GM19463 (cell line): ENCODE results near the gene LGALS12.
"Not testable (repeated sequence)": the region's sequence is repeated elsewhere in the genome, so short reads cannot be mapped to it uniquely, and the experiment has no call there.

Experiments
- ATAC-seq: cut with Tn5 transposase; IDR thresholded peaks from one replicate; pipeline ENCODE4 v1.9.1; 2021; ENCODE audit warnings: mild to moderate bottlenecking, moderate library complexity; ENCODE audit not compliant: unreplicated experiment

Gene LGALS12

DNA sequence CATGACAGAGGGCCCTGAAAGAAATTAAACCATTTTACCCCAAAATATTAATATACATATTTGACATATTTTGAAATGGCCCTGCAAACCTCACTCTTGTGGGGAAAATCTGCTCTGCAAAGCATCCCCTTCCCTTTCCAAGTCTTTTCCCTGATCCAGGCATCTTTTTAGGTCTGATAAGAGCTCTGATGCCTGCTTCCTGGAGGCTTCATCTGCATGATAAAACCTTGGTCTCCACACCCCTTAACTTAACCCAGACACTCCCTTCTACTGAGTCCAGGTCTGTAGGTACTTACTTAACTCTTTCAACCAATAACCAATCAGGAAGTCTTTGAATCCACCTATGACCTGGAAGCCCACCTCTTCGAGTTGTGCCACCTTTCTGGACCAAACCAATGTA lies 1.8 kb upstream of the LGALS12 start:
- no peak for ATAC-seq

DNA sequence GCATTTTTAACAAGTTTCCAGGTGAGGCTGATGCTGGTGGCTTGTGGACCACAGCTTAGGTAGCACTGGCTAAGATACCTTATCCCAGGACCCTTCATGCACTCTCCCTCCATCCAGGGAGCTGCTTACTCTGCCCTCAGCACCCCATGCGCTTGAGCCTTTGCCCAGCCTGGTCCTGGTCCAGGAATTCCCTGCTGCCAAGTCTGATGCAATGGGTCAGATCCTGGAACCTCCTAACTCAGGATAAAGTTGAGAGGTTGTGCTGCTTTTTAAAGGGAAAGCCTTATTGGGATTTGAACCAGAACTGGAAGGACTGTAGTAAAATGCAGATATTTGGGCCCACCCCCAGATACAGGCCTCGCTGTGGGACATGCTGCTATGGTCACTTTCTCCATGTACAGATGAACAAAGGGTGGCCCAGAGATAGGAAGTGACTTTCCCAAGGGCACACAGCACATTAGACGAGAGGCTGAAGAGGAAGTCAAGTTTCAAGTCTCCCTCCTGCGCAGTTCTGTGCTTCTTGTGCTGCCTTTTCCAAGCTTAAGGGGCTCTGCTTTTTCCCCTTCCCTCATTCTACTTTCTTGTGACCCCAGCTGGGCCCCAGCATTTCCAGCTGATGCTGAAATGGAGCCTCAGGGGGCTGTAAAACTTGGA lies 824 bp upstream of the LGALS12 start:
- ATAC-seq, result no peak

DNA sequence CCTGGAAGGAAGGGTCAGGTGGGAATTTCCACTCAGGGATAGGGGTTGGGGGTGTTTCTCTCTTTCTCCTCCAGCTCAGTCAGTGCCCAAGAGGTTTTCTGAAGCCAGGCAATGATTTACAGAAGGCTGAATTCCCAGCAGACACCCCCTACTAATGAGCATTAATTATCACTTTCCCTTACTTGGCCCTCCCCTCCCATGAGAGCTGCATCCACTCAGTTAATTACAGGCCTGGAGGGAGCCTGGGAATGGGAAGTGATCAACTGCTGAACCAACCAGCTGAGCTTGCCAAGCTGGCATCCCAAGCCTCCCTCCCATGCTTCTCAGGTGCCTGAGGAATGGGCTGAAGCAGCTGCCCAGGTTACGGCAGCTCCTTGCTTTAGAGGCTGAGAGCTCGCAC lies 992 bp downstream of the LGALS12 start:
- ATAC-seq, result no peak

DNA sequence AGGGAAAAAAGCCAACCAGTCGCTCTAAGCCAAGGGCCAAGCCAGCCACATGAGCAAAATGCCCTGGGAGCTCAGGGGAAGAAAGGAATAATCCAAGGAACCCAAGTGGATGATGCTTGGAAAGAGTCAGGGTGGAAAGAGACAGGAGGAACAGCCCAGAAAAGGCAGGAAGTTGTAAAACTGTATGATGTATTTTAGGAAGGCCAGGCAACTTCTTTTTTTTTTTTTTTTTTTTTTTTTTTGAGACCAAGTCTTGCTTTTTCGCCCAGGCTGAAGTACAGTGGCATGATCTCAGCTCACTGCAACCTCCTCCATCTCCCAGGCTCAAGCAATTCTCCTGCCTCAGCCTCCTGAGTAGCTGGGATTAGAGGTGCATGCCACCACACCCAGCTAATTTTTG lies 1.6 kb downstream of the LGALS12 start:
- no peak for ATAC-seq

DNA sequence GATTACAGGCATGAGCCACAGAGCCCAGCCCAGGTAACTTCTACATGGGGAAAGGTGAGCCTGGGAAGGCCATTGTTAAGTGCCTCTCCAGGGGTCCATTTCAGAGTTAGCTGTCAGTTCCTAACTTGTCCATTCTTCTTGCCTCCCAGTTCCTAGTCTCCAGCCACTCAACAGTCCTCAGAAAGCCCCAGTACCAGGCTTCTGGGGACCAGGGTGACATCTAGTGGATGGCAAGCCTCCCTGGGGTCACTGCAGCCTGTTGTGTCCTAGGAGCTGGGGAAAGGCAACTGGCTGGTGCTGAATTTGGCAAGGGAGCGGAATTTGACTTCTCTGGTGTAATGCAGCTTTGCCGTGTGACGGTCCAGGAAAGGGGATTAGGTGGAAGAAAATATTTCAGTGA lies 2.1 kb downstream of the LGALS12 start:
- ATAC-seq, result no peak

DNA sequence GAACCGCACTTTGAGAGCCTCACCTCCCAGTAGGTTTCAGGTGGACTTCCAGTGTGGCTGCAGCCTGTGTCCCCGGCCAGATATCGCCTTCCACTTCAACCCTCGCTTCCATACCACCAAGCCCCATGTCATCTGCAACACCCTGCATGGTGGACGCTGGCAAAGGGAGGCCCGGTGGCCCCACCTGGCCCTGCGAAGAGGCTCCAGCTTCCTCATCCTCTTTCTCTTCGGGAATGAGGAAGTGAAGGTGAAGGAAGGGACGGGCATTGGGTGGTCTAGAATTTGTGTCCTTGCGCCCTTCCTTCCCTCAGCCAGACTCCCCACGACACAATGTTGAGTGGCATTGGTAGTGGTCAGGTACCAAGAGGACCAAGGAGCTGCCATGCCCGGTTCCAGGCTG lies 2.9 kb downstream of the LGALS12 start:
- ATAC-seq, result no peak

DNA sequence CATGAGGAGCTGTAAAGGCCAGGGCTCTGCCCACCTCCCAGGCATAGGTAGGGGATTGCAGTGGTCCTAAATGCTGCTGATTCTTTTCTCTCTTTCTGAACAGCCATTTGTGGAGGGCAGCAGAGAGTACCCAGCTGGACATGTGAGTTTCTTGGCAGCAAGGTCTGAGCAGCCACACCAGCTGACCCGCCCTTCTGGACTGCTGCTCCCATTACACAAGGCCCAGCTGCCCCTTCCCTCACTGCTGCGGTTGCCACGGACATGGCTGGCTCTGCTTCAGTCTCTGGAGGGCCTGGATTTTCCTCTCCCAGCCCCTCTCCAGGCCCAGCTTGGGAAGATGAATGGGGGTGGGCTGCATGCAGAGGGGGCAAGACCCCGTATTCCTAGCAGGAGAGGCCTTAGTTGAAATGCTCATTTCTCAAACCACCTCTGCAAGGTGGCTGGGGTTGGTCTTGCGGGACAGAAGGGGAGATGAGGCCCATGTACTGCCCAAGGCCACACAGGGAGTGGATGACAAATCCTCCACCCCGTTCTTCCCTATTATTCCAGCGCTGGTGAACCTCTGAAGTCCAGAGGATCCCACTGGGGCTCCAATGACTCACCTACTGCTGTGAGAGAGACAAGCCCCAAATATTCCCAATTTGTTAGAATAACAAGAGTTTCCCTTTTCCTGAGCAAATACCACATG lies 4.6 kb downstream of the LGALS12 start:
- no peak for ATAC-seq

DNA sequence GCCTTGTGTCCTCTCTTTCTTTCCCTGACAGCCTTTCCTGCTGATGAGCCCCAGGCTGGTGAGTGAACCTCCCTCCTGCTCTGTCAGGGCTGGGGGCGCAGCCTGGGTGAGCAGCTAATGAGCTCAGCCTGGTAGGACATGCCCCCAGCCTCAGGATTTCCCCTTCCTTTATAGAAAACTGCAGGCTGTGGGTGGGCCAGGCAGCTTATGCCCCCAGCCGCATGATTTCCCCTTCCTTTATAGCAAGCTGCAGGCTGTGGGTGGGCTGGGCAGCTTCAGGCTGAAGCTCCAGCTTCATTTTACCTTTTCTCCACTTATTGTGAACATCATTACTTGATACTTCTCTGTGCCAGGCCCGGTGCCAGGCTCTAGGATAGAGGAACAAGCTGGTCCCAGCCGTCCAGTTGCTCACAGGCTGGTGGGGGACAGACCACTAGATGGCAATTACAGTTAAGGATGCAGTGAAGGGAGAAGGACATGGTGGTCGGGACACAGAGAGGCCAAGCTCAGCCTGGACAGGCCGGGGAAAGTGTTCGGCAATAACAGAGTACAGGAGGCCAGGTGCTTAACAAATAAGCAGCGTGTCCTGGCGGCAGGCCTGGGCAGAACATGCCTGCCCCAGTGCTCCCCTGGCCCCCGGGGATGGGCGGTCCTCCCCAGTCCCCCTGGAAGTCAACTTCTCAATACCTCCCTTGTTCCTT lies 5.3 kb downstream of the LGALS12 start:
- ATAC-seq, result no peak

DNA sequence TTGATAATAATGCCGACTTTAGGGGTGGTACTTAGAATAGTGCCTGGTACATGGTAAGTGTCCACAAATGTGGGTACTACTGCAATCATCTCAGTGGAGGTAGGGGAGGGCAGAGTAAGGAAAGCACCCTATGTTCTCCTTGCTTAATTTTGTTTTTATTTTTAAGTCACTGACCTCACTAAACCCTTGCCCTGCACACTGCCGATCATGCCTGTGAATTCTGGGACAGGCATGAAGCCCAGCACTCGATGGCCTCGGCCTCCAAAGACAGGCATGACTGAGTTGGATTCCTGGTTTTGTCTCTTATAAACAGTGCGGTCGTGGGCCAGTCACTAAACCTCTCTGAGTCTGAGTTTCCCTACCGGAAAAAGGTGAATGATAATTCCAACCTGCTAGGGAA lies 6.9 kb downstream of the LGALS12 start:
- ATAC-seq, result no peak

DNA sequence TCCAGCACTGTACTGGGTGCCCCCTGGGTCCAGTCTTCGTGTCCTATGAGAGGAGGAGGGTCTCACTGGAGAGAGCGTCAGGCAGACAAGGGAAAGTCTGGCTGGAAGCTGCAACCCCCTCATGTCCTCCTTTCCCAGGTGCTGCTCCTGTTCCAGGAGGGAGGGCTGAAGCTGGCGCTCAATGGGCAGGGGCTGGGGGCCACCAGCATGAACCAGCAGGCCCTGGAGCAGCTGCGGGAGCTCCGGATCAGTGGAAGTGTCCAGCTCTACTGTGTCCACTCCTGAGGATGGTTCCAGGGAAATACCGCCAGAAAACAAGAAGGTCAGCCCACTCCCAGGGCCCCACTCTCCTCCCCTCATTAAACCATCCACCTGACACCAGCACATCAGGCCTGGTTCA lies 10.2 kb downstream of the LGALS12 start:
- no peak for ATAC-seq

DNA sequence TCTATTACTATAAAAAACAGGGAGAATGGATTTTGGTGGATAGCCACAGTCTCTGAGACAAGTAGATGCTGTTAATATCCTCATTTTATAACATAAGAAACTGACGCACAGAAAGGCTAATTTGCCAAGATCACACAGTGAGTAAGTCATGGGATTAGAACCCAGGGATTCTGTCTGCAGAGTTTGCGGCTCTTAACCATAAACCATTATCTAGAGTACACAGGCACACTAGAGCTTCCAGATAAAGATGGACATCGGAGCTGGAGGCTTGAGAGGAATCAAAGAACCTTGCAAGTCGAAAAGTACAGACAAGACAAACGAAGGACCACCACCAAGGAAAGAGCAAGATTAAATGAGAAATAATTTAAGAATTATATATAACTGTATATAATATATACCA lies 11.3 kb downstream of the LGALS12 start:
- ATAC-seq, result no peak

DNA sequence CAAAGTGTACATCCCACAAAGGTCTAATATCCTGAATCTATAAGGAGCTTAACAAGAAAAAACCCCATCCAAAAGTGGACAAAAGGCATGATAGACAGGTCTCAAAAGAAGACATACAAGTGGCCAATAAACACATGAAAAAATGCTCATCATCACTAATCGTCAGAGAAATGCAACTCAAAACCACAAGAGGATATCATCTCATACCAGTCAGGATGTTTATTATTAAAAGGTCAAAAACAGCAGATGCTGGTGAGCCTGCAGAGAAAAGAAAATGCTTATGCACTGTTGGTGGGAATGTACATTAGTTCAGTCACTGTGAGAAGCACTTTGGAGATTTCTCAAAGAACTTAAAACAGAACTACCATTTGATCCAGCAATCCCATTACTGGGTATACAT lies 12.7 kb downstream of the LGALS12 start:
- ATAC-seq, result no peak

DNA sequence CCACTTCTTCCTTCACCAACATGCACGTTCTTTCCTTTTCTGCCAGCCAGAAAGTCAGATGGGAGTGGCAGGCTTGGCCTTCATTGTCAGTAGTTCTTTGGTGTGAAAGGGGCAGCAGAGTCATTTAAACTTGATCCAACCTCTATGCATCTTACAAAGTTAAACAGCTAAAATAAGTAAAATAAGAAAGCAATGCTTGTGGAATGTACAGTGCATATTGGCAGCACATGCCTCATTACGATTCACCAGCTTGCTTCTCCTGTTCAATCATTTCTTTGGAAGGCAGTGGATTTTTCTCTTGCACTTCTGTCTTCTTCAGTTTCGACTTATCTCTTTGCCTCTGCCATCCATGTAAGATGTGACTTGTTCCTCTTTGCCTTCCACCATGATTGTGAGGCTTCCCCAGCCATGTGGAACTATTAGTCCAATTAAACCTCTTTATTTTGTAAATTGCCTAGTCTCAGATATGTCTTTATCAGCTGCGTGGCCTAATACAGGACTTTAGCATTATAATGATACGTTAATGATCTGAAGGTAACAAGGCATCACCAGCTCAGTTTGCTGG lies 14.8 kb downstream of the LGALS12 start:
- ATAC-seq, result no peak

DNA sequence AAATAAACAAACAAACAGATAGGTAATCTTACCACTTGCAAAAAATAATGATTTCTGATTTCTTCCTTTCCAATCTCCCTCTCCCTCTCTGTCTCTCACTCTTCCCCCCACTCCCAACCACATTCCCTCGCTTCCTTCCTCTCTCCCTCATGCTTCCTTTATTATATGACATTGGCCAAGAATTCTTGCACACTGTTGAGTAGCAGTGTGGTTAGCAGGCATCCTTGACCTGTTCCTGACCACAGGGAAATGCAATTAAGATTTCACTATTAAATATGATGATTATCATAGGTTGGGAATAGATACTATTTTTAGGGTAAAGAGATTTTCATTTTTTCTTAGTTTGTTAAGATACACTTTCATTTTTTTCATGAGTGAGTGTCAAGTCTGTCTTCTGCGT lies 16.0 kb downstream of the LGALS12 start:
- no peak for ATAC-seq

DNA sequence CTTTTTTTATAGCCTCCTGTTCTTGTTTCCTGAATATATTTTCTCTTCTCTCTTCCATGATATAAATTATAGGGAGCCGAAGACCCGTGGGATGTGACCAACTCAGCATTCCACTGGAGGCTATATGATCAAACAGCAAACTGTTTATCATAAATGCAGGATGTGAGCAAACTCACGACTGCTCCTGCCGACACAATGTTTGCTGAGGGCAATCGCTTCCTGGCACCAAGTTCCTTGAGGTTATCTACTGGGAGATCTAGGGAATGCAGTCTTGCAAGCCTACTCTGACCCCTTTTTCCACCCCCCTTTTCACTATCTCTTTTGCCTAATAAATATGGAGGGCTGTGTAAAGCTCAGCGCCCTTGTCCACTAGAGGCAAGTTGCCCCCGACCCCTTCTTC lies 17.3 kb downstream of the LGALS12 start:
- no peak for ATAC-seq

DNA sequence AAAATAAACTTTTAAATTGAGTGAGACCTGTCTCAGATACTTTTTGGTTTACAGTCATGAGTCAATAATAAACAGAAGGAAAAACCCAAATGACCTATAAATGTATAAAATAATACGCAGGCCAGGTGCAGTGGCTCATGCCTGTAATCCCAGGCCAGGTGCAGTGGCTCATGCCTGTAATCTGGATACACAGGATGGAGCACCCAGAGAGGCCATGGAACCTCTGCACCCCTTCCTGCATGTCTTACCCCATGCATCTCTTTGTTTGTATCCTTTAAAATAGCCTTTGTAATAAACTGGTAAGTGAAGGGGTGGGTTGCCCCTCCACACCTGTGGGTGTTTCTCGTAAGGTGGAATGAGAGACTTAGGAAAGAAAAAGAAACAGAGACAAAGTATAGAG lies 21.8 kb downstream of the LGALS12 start:
- ATAC-seq, result no peak

DNA sequence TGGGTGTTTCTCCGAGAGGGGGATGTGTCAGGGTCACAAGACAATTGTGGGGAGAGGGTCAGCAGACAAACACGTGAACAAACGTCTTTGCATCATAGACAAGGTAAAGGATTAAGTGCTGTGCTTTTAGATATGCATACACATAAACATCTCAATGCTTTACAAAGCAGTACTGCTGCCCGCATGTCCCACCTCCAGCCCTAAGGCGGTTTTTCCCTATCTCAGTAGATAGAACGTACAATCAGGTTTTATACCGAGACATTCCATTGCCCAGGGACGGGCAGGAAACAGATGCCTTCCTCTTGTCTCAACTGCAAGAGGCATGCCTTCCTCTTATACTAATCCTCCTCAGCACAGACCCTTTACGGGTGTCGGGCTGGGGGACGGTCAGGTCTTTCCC lies 22.3 kb downstream of the LGALS12 start:
- not testable (repeated sequence) for ATAC-seq

DNA sequence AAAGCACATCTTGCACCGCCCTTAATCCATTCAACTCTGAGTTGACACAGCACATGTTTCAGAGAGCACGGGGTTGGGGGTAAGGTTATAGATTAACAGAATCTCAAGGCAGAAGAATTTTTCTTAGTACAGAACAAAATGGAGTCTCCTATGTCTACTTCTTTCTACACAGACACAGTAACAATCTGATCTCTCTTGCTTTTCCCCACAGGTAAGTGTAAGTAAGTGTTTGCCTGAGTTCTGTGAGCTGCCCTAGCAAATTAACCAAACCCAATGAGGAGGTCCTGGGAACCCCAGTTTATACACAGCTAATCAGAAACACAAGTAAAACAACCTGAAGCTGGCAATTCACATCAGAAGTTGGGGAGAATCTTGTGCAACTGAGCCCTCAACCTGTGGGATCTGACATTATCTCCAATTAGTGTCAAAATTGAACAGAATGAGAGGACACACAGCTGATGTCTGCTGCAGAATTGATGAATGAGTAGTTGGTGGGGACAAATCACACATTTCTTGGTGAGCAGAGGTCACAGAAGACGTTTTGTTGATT lies 22.9 kb downstream of the LGALS12 start:
- ATAC-seq, result not testable (repeated sequence)

DNA sequence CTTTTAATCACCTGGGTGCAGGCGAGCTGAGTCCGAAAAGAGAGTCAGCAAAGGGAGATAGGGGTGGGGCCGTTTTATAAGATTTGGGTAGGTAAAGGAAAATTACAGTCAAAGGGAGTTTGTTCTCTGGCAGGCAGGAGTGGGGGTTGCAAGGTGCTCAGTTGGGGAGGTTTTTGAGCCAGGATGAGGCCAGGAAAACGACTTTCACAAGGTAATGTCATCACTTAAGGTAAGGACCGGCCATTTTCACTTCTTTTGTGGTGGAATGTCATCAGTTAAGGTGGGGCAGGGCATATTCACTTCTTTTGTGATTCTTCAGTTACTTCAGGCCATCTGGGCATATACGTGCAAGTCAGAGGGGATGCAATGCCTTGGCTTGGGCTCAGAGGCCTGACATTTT lies 23.5 kb downstream of the LGALS12 start:
- ATAC-seq, result not testable (repeated sequence)

DNA sequence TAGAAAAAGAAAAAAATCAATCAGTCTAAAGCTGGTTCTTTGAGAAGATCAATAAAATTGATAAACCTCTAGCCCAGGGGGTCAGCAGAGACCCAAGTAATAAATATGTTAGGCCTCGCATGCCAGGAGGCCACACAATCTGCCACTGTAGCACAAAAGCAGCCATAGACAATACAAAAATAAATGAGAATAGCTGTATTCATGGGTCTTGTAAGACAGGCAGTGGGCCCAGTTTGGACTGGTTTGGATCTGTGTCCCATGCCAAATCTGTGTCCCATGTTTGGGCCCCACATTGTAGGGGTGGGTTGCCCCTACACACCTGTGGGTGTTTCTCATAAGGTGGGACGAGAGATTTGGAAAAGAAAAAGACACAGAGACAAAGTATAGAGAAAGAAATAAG lies 24.1 kb downstream of the LGALS12 start:
- ATAC-seq, result no peak

DNA sequence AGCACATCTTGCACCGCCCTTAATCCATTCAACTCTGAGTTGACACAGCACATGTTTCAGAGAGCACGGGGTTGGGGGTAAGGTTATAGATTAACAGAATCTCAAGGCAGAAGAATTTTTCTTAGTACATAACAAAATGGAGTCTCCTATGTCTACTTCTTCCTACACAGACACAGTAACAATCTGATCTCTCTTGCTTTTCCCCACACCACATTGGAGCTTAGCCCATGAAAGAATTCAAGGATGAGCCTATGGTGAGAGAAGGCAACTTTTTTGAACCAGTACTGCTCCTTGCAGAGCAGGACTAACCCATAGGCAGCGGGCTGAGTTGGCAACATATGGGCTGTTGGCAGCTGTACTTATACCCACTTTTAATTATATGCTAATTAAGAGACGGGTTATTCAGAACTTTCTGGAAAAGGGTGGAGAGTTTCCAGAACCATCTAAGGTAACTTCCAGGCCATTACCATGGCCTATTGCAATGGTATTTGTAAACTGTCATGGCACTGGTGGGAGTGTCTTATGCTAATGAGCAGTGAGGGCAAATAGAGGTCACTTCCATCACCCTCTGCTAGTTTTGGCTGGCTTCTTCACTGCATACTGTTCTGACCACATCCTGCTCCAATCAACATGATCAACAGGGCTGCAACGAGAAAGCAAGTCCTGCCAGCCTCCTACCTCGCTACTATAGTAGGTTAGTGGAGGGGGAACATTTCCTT lies 25.3 kb downstream of the LGALS12 start:
- peak; percentile 86 for ATAC-seq
